C1 segment of cervical spinal cord (tissue), 14 donors: Measurements from ENCODE around the gene GSG1L2.

Experiments
- DNase-seq, 14 donors: peaks; one replicate each; lab custom pipeline; 2025; lab: John Stamatoyannopoulos, UW

The GSG1L2 gene

DNA sequence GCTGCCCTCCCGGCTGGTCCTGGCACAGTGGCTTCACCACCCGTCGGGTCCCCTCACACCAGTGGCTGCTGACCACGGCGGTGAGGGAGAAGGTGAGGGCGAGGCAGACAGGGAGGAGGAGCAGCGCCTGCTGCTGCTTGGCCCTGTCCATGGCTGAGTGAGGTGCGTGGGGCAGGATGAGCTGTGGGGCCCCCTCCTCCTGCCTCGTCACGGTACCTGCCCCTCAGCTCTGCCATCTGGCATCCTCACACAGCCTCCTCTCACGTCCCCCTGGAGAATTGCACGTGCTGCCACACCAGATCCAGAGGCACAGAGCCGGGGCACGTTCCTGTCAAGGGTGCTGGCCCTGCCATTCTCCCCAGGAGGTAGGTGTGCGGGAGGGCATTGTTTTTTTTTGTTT, at the start of gene GSG1L2:
Gene GSG1L2 (minus strand): TSS at position 159 of the 400 bp plus-strand sequence. CDS start 8 bp downstream, at position 151.
- DNase-seq: no peak

DNA sequence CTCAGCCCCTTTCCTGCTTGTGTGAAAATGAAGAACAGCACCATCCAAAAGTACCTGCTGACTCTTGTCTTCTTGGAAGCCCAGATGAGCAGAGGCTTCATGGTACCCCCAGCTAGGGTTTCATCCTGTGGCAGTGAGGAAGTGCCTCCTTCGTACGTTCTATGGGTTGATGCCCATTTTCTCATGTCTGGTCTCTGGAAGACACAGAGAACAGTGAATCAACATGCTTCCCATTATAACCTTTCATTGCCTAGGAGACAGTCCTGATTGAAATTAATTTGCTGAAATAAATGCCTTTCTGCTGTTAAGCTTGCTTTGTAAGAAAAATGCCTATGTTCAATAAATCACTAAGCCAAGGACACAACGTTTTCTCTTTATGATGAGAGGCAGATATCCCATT, 46.7 kb upstream of the GSG1L2 start:
- no peak for DNase-seq

DNA sequence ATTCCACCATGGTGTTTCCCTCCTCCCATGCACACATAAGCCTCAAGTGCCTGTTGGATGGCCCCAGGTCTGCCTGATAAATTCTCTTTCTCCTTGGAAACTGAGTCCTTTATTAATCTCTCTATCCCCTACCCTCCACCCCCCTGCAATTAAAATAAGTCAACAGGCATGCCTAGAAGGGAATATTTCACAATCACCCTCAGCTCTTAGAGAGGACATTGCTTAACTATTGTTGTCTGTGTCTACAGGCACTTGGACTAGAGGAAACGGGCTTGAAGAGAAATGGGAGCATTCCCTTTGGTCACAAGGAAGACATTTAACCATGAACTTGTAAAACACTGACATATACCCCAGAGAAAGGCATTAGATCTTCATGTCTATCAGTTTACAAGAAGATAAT, 43.7 kb upstream of the GSG1L2 start:
- DNase-seq: no peak

DNA sequence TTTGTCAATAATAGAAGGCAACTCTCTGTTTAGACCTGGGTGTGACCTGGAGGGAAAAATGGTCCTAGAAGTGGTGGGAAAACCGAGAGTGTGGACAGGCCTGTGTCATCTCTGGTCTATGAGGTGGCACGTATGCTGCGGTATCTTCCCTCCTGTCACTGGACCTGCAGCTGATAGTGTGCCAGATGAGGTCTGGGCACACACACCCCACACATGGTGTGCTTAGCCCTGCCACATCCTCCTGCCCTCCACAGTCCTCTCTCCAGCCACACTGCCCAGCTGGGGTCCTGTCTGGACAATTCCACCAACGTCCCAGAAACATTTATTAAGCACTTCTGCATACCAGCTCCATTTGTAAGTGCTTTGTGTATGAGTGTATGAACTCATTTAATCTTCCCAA, 41.1 kb upstream of the GSG1L2 start:
- no peak for DNase-seq

DNA sequence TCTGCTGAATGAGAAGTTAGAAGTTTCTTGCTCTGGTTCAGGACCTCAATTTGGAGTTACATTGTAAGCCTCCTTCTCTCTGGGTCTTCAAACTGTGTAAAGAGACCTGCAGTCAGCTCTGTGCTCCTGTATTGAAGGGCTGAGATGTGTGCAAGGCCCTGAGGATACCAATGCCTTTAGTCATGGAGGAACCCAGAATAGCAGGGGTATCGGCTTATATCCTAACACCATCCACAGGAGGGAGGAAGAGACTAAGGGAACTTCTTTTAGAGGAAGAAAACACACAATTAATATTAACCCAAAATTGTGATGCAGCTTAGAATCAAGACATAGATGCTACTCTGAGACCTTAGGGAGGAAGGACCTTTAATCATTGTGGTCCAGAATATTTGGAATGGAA, 40.3 kb upstream of the GSG1L2 start:
- no peak for DNase-seq

DNA sequence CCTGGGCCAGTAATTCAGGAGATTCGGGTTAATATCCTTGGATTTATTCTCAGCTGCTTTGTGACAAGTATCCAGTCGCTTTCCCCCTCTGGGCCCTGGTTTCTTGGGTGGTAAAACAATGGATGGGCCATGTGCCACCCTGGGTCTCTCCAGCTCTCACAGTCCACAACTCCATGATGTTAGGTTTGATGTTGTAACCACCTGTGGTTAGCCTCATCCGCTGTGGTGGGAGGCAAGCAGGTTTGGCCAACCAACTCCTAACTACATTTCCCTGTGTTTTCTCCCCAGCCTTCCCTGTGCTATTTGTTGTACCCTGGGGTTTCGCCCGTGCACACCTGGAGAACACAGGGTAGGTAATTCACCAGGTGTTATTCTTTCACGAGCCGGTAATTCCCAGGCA, 39.0 kb upstream of the GSG1L2 start:
- no peak for DNase-seq

DNA sequence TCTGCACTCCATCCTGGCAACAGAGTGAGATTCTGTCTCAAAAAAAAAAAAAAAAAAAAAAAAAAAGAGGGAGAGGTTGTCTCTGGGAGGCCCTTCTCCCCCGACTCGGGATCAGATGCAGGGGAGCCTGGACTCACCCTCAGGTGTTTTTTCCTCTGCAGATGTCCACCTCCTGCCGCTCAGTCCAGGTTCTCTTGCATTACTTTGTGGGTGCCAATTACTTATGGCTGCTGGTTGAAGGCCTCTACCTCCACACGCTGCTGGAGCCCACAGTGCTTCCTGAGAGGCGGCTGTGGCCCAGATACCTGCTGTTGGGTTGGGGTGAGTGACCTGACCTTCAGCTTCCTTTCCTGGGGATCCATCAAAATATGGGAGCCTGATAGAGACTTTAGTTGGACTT, 37.9 kb upstream of the GSG1L2 start:
- no peak for DNase-seq

DNA sequence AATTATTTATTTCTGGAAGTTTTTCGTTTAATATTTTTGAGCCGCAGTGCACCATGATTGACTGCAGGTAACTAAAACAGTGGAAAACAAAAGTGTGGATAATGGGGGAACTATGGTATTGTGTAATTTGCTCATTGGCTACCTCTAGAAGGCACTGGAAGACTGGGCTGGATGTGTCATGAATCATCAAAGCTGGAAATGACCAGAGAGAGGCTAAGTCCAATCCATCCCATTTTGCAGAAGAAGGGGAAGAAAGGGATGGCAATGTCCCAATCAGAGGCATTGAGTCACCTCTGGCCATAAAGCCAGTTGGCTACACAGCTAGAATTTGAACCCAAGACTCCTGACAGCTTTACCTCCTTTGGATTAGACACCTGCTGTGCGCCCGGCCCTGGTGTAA, 33.2 kb upstream of the GSG1L2 start:
- DNase-seq: no peak

DNA sequence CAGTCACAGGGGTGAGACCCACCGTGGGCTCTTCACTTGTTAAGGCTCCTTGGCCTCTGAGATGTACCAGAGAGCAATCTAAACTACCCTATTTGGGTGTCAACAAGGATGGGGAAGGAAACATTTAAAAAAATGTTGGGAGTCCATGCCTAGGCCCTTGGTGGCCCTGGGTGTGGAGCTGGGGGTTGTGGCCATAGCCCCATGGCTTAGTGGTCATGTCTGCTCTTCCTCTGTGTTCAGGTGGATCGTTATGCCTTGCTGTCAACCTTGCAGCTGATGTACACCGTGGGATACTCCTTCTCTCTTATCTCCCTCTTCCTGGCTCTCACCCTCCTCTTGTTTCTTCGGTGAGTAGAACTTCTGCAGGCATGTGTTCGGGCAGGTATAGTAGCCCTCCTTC, 32.4 kb upstream of the GSG1L2 start:
- no peak for DNase-seq

DNA sequence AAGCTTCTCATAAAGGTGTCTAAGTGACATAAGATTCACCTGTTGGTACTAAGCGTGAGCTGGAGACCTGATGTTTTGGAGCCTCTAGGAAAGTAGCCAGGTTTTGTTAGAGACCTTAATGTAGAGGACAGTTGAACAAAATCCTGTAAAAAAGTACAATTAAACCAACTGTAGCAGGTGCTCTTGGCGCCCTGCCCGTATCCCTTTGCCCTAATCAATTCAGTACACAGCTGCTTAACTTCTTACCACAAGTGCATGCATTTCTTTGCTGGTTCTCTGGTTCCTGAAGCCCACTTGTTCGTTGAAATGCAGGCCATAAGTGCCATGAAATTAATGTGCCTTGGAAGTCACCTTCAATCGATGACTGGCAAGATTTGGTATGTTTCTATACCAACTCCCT, 28.3 kb upstream of the GSG1L2 start:
- no peak for DNase-seq

DNA sequence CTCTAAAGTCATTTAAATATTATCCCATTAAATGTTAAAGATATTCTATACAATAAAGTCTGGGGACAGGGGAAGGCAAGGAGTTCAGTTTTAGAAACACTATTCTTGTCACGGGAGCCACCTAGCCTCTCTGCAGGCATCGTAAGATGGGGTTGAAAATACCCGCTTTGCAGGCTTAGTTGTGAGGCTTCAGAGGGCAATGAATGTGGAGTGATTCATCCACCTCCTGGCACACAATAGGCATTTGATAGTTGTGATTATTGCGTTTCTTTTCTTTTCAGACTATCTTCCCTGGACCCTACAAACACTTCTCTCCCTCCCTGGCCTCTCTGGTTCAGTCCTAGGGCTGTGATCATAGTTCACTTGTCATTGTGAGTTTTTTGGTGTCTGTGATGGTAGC, 23.4 kb upstream of the GSG1L2 start:
- no peak for DNase-seq

DNA sequence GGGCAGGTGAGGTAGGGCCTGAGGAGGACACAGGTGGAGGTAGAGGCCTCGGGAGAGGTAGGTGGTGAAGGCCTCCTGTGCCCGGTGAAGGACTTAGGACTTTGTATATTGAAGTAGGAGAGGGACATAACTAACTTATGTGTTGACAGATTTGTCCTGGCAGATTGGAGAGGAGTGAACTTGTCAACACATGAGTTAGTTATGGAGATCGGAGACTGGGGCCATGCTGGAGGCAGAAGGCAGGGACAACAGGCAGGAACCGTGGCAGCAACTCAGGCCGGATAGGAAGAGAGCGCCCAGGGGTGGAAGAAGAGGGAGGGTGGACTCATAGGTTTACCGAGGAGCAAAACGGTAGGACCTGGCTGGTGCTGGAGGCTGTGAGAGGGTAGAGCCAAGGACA, 22.3 kb upstream of the GSG1L2 start:
- DNase-seq: no peak

DNA sequence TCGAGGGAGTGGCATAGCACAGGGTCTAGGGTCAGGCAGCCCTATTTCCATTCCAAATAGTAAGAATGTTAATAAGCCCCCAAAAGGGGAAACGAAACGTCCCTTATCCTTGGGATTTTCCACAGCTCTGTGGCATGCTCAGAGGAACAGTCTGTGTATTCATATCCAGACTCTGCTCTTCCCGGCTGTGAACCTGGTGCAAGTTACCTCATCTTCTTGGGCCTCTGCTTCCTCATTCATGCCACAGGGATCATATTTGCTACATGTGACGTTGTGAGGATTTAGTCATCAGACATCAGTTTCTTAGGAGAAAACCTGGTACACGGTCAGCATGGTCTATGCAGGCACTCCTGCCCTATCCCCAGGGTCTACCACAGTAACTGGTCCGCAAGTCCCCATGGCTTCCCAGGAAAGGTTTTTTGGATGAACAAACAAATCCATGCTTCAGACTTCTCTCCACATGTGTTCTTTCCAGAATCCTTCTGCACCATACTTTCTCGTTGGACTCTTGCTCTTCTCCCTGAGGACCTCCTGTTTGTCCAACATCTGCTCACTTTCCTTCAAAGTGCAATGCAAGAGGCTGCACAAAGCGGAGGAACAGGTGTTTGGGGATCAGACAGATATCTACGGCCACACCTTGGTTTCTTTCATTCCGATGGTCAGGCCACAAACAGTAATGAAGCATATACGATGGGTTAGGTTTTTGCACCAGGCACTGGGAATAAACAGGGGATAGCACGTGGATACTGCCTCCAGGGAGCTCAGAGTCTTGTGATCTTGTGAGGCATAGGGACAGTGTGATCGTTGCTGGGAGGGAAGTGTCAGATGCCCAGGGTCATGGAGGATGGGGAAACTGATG, 21.5 kb upstream of the GSG1L2 start:
- DNase-seq: no peak

DNA sequence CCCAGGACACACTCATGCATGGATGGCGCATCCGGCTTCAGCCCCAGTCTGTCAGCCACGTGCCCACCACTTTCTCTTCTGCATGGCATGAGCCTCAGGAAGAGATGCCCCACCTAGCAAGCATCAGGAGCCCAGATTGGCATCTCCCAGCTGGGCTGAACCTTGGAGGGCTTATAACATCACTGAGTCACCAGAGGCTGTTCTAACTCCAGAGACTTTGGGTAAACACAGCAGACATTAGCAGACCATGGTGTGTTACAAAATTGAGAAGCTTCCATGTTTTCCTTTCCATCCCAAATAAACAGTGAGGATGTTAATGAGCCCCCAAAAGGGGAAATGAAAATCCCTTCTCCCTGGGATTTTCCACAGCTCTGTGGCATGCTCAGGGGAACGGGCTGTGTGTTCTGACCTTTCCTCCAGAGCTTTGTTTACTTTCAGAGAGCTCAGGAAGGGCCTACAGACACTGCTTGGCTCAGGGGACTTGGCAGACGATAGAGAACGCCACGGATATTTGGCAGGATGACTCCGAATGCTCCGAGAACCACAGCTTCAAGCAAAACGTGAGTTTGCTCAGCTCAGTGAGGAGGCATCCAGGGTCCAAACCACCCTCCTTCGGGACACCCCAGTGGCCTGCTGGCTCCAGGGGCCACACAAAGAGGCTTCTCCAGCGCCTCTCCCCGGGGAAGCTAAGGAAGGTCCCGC, 20.3 kb upstream of the GSG1L2 start:
- peak in 10 of 14 donors; percentile 5 to 83 (median 36) for DNase-seq

DNA sequence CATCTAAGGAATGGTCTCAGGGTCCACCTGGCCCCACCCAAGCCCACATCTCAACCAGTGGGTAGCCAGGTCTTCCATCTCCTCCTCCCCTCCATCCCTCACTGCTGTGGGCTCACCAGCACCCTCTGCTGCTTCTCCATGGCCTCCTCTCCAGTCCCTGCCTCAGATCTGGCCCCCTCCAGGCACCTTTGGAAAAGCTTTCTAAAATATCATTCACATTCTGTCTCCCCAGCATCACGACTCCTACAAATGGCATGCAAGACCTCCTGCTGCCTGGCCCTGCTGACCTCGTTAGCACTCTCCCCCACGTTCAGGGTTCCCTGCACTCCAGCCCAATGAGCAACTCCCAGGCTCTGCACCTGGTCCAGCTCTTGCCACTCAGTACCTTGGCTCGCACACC, 17.6 kb upstream of the GSG1L2 start:
- DNase-seq: no peak

DNA sequence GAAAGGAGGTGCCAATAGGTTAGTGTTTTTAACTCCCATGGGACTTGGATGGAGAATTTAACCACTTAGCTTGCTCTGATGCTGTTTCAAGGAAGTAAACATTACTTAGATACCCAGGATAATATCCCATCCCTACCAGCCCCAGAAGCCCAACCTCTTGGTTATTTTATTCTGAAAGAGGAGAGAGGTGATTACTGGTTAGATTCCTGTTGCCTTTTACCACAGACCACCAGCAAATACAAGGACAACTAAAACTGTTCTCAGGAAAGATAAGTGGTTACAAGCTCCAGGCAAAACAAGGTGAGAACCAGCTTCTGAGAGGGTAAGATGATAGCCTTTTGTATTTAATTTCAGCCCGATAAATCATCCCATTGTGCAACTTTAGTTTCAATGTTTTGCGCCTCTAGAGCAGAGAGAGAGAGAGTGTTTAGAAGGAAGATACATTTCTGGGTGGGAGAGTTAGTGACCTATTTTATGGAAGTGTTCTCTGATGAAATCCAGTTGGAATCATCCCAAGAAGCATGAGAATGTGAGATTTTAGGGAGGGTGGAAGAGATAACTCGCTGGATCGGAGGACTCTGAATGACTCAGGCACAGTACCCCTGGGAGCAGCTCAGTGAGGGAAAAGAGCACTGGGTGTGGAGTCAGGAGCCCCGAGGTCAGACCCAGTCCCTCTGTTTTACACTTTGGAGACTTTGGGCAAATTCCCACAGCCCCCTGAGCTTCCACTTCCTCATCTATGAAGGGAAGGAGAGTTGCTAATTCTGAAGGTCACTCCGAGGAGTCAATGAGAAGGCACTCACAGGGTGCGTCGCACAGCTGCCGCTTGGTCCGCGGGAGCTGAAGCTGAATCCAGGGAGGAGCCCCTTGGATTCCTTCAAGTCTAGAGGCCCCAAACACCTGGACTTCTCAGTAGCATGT, 15.9 kb upstream of the GSG1L2 start:
- no peak for DNase-seq

DNA sequence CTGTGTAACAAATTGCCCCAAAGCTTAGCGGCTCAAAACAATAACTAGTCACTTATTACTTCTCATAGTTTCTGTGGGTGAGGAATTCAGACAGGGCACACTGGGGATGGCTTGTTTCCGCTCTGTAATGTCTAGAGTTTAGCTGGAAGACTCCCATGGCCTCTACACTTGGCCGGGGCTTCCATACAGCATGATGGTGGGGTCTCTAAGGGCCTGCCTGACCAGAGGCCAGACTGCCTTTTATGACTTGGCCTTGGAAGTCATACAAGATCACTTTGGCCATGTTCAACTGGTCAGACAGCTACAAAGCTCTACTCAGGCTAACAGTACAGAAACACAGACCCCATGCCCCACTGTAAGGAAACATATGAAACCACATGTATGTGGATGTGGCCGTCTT, 12.0 kb upstream of the GSG1L2 start:
- DNase-seq: no peak

DNA sequence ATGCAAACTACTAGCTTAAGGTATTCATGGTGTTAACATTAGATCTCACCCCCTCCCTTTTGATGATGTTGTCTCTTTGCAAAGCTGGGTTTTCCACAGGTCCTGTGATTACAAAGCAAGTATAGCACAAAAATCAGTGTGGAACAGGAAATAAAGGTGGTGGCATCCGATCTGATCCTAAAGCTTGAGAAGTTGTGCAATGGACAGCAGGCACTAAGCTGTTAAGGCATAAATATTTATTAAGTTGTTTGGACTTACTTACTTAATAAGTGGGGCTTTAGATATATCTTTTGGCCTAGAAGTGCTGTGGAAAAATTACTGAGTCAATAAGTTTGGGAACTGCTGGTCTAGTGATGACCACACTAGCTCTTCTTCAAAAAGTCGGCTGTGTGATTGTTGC, 8.8 kb upstream of the GSG1L2 start:
- no peak for DNase-seq

DNA sequence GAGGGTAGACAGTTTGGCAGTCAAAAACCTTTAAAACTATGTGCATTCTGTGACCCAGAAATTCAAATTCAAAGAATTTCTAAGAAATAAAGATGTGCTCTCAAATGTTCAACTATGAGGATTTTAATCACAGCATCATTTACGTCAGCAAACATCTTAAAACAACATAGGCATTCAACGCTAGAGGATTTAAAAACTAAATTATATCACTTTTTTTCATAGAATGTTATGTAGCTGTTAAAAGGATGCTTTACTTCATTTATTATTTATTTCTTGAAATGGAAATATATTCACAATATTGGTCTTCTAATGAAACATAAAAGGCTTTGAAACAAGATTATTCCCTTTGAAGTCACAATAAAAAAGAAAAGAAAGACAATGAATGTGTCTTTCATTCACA, 7.5 kb upstream of the GSG1L2 start:
- no peak for DNase-seq

DNA sequence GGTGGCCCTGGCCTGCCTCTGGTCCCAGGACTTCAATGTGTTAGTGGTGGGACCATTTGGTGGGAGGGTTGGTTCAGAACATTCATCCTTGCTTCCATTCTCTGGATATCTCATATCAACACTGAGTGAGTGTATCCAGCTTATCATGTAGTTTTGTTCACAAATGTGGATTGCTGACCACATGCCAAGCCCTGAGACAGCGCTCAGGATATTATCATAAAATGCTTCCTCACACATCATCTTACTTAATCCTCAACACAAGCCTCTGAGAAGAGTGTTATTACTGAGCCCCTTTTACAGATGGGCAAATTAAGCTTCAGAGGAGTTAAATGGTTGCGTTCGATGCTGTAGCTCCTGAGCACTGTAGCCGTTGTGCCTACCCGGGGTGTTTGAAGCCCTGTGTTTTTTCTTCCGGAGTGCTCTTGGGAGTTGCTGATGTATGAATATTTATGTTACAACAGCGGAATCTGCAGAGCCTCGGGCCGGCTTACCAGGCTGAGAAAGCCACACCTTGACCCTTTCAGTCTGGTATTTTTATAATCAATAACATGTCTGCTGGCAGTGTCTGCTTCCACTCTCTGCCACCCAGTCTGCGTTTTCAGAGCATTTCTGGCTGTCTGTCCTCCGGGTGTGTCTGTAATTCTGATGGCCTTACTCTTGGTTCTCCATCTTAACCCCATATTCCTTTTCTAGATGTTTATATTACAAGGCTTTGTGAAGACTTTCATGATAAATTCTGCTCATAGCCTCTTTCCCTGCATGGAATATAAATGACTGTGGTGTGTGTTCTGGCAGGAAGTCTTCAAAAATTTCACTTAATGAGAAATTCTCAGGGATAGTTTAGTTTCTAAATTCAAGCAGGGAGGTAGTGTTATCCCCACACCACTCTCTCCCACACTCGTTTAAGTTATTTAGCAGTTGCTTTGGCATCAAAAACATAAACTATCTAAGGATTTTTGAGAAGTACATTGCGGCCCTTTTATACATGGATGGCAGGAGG, 6.7 kb upstream of the GSG1L2 start:
- no peak for DNase-seq

DNA sequence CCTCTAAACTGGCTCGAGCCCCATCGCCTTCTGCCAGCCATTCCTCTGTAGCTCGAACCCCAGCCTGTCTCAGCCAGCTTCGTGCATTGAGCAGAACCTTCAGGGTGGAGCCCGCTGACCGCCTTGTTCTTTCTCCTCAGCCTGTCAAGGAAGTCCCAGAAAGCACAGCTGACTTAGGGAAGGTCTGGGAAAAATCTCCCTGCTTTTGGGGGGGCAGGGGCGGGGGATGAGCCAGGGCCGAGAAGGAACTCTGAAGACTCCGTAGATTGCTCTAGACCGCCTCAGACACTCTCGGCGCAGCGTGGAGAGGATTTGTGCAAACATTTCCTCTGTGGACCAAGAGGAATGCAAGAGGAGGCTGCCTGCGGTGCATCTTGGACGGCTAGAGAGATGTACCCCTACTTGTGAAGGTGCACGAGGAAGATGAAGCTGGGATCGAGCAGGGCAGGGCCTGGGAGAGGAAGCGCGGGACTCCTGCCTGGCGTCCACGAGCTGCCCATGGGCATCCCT, 3.8 kb upstream of the GSG1L2 start, which contains the start of gene GLP2R:
Gene GLP2R (plus strand): TSS at position 284 of the 510 bp plus-strand sequence. CDS start 140 bp downstream, at position 424.
- DNase-seq: no peak
